MG63 (cell line): ENCODE measurements around the gene FABP6. TPM values are rescaled to one million over a fixed set of nuclear protein-coding genes. Genes with fewer than 3 reads are reported as not detected.

Experiments
- DNase-seq: peaks from one replicate; pipeline ENCODE4 v3.0.0-alpha.2; 2020
- H3K27me3 ChIP-seq: fragments of 250-450 bp; sonication (Bioruptor Pico); 2 replicates; pipeline ENCODE4 v1.5.1; 2020; ENCODE audit warnings: mild to moderate bottlenecking, moderate library complexity
- H3K36me3 ChIP-seq: fragments of 250-450 bp; sonication (Bioruptor Pico); 2 replicates; pipeline ENCODE4 v1.5.1; 2020; ENCODE audit warnings: mild to moderate bottlenecking, moderate library complexity
- H3K4me3 ChIP-seq: fragments of 250-450 bp; sonication (Bioruptor Pico); 2 replicates; pipeline ENCODE4 v1.5.1; 2020; ENCODE audit warnings: mild to moderate bottlenecking, moderate library complexity
- H3K9me3 ChIP-seq: fragments of 250-450 bp; sonication (Bioruptor Pico); 2 replicates; pipeline ENCODE4 v1.5.1; 2020; ENCODE audit warnings: mild to moderate bottlenecking, moderate library complexity
- total RNA-seq: library from RNA; depleted of rRNA; stranded (reverse); fragments of >200 nt; shearing (Covaris generic); gene quantifications from 2 replicates; pipeline ENCODE4 v1.2.3, GENCODE V29; 2014; ENCODE audit warnings: low replicate concordance

Gene FABP6
- total RNA-seq, 1 experiment from 2014 or later: 2.6 TPM

- H3K9me3 ChIP-seq: no peaks in the 10 kb centered on the region
- H3K27me3 ChIP-seq: no peaks in the 10 kb centered on the region
- no peak overlapping the region for H3K4me3 ChIP-seq
- no peak for DNase-seq
- H3K36me3 ChIP-seq: no peaks in the 10 kb centered on the region
Measured at GRCh38 chr5:160250226-160250625, 20.9 kb downstream of the FABP6 start.

GRCh38 chr5:160250826-160251225, 21.5 kb downstream of the FABP6 start:
- DNase-seq: no peak
- H3K4me3 ChIP-seq: no peak overlapping the region
- no peaks in the 10 kb centered on the region for H3K9me3 ChIP-seq
- H3K27me3 ChIP-seq: no peaks in the 10 kb centered on the region
- H3K36me3 ChIP-seq: no peaks in the 10 kb centered on the region

DNA sequence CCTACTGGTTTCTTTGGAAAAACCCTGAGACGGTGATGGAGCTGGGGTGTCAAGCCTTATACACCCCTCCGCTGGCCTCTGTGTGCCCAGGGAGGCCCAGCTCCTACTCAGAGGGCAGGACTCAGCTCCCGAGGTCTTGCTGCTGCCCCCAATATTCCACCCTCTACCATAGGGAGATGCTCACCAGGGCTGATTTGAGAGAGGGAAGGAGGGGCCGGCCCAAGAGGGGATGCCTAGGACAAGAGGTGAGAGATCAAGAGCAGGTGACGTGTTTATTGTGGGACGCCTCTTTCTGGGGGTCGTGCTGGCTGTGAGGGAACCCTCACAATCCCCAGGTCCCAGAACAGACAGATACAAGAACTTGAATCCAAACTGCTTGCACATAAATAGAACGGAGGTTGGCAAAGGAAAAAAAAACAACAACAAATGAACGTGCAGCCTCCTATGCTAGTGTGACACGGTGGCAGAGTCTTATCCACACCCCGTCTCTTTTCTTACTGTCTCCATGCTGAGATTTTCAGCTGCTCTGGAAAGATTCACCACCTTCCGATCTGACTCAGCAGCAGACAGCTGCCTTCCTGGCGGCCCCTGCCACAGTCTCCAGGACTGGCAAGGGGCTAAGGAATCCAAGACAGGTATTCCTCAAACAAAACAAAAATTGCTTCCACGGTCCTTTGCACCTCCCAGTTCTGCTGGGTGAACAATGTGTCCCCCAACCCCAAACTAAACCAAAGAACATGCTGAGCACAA, 22.3 kb downstream of the FABP6 start:
- DNase-seq: no peak
- Histone ChIP-seq H3K27me3 (no peaks in the 10 kb centered on the region), H3K36me3 (no peaks in the 10 kb centered on the region), H3K9me3 (no peaks in the 10 kb centered on the region), H3K4me3 (no peak overlapping the region)

GRCh38 chr5:160252916-160253315, 23.6 kb downstream of the FABP6 start:
- Histone ChIP-seq H3K36me3 (no peaks in the 10 kb centered on the region), H3K9me3 (no peaks in the 10 kb centered on the region), H3K27me3 (no peaks in the 10 kb centered on the region), H3K4me3 (no peak overlapping the region)
- no peak for DNase-seq

- Histone ChIP-seq H3K4me3 (no peak overlapping the region), H3K36me3 (no peaks in the 10 kb centered on the region), H3K9me3 (no peaks in the 10 kb centered on the region), H3K27me3 (no peaks in the 10 kb centered on the region)
- no peak for DNase-seq
Measured at GRCh38 chr5:160253441-160253840, 24.1 kb downstream of the FABP6 start.

GRCh38 chr5:160254706-160255105, 25.4 kb downstream of the FABP6 start:
- H3K27me3 ChIP-seq: no peaks in the 10 kb centered on the region
- H3K36me3 ChIP-seq: no peaks in the 10 kb centered on the region
- DNase-seq: no peak
- H3K4me3 ChIP-seq: no peak overlapping the region
- H3K9me3 ChIP-seq: no peaks in the 10 kb centered on the region

- H3K27me3 ChIP-seq: no peaks in the 10 kb centered on the region
- no peaks in the 10 kb centered on the region for H3K9me3 ChIP-seq
- no peaks in the 10 kb centered on the region for H3K36me3 ChIP-seq
- DNase-seq: no peak
- no peak overlapping the region for H3K4me3 ChIP-seq
Measured at GRCh38 chr5:160259341-160259740, 30.0 kb downstream of the FABP6 start.

DNA sequence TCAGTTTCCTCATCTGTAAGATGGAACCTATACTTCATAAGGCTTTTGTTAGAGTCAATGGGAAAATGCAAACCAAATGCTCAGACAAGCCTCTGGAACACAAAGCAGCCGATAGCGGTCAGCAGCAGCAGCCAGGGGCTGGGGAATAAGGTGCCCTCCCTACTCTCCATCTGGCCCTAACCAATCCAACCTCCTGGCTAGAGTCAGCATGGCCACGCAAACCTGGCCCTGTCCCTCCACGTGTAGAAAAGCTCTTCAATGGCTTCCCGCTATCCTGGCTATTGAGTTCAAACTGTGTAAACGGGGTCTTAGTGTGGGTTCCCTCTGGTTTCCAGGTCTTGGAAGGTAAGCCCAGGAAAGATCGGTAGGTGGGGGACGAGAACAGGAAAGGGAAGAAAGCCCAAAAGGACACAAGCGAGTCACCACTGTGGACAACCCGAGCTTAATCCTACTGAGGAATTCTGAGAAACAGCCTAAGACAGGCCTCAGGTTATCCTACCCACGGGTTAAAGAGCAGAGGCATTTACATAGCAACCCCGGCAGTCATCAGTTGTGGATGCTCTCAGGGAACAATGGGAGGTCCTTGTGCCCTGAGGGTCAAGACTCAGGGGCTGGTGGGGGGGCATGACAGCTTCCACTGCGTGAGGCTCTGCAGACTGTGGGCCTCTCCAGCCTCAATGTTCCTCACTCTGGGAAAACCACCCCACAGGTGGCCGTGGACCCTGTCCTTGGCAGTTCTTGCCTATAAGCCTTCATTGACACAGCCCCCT, 30.9 kb downstream of the FABP6 start:
- DNase-seq: no peak
- H3K27me3 ChIP-seq: no peaks in the 10 kb centered on the region

GRCh38 chr5:160260881-160261815, 31.8 kb downstream of the FABP6 start:
- DNase-seq: no peak
- Histone ChIP-seq H3K4me3 (no peak overlapping the region), H3K36me3 (no peaks in the 10 kb centered on the region)

More for the DNA sequence above, 30.9 kb downstream of the FABP6 start:
- Histone ChIP-seq H3K9me3 (no peaks in the 10 kb centered on the region), H3K4me3 (no peak overlapping the region), H3K36me3 (no peaks in the 10 kb centered on the region)

DNA sequence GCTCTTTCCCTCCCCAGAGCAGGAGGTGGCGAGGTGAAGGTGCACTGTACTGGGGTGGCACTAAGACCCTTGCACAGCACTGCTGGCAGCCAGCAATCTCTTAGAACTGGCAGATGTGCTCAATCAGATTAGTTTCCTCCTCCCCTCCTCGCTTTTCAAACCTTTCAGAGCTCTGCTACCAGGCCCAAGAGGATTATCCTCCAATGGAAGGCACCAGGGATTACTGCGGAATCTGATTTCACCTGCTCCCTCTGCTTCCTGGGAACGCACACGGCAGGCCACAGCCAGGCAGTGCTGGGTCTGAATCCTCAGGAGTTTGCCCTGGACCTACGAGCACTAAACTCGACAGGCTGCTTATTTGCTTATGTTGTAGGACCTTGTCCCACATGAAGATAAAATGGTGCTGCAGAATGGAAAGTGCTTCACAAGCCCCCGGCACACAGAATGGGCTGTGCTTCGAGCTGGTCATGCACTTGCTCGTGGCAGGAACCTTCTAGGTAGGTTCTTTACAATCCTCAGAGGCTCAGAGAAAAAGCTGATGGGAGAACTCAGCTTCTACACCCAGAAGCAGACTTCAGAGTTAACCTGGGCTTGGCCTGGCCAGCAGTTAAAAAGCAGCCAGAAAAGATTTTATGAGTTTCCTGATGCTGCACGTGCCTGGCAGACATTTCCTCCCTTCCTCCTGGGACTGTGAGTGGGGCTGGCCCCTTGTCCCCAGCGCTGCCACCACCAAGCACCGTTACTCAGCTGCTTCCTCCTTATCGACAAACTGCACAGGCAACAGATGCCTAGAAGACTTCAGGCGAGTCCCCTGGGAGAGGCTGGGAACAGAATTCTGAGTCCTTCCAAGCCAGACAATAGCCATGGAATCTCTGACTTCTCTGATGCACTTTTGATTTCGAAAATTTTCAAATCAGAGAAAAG, 33.1 kb downstream of the FABP6 start:
- Histone ChIP-seq H3K36me3 (no peaks in the 10 kb centered on the region), H3K27me3 (no peaks in the 10 kb centered on the region), H3K4me3 (no peak overlapping the region), H3K9me3 (no peaks in the 10 kb centered on the region)
- DNase-seq: no peak

More at GRCh38 chr5:160260881-160261815, 31.8 kb downstream of the FABP6 start:
- no peaks in the 10 kb centered on the region for H3K9me3 ChIP-seq
- no peaks in the 10 kb centered on the region for H3K27me3 ChIP-seq

GRCh38 chr5:160263326-160263855, 34.1 kb downstream of the FABP6 start:
- H3K27me3 ChIP-seq: no peaks in the 10 kb centered on the region
- no peaks in the 10 kb centered on the region for H3K9me3 ChIP-seq
- H3K4me3 ChIP-seq: no peak overlapping the region
- no peak for DNase-seq
- no peaks in the 10 kb centered on the region for H3K36me3 ChIP-seq

- no peak overlapping the region for H3K4me3 ChIP-seq
- no peaks in the 10 kb centered on the region for H3K9me3 ChIP-seq
- H3K27me3 ChIP-seq: no peaks in the 10 kb centered on the region
- no peak for DNase-seq
- no peaks in the 10 kb centered on the region for H3K36me3 ChIP-seq
Measured at GRCh38 chr5:160266044-160266443, 36.7 kb downstream of the FABP6 start.

- no peaks in the 10 kb centered on the region for H3K9me3 ChIP-seq
- no peak overlapping the region for H3K4me3 ChIP-seq
- H3K36me3 ChIP-seq: no peaks in the 10 kb centered on the region
- DNase-seq: no peak
- no peaks in the 10 kb centered on the region for H3K27me3 ChIP-seq
Measured at GRCh38 chr5:160266752-160267345, 37.5 kb downstream of the FABP6 start.

- no peaks in the 10 kb centered on the region for H3K36me3 ChIP-seq
- no peak for DNase-seq
Measured at GRCh38 chr5:160268121-160268520, 38.8 kb downstream of the FABP6 start.

DNA sequence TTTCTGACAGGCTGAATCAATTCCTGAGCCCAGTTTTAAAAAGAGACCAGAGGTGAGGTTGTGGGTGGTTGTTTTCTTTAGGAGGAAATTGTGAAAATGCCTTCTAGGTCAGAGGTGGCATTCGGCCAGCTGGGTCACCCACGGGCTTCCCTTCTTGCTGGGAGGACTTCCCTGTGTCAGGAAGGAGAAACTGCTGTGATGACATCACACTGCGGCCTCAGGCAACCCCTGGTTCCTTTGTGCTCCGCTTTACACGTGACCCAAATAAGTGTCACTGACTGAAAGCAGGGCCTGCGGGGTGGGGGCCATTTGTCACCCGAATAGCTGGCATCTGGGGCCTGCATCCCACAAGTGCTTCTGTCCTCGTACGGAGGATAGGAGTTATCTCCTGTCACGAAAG, 39.7 kb downstream of the FABP6 start:
- peak; percentile 54 for DNase-seq
- Histone ChIP-seq H3K27me3 (no peaks in the 10 kb centered on the region), H3K36me3 (no peaks in the 10 kb centered on the region), H3K9me3 (no peaks in the 10 kb centered on the region), H3K4me3 (no peak overlapping the region)

More at GRCh38 chr5:160268121-160268520, 38.8 kb downstream of the FABP6 start:
- no peaks in the 10 kb centered on the region for H3K9me3 ChIP-seq
- H3K4me3 ChIP-seq: no peak overlapping the region
- no peaks in the 10 kb centered on the region for H3K27me3 ChIP-seq
